MM.1S (cell line): ENCODE measurements around the gene SLC13A4.

Experiments used
- DNase-seq: peaks from one replicate; pipeline ENCODE4 v3.0.0-alpha.2; 2015
- H2AFZ ChIP-seq: fragments of 300-600 bp; sonication (generic); 2 replicates; pipeline ENCODE4 v1.6.0; 2016; ENCODE audit warnings: antibody characterized with exemption, low read length
- H3F3A ChIP-seq: fragments of 300-600 bp; sonication (generic); 2 replicates; pipeline ENCODE4 v1.6.1; 2016; ENCODE audit warnings: mild to moderate bottlenecking, antibody characterized with exemption, low read length, moderate library complexity, mixed read lengths; ENCODE audit not compliant: insufficient read depth
- H3K27ac ChIP-seq: fragments of 300-600 bp; sonication (generic); 2 replicates; pipeline ENCODE4 v1.5.1; 2016; ENCODE audit warnings: mild to moderate bottlenecking, low read length
- H3K27me3 ChIP-seq: fragments of 300-600 bp; sonication (generic); replicated peaks from 2 replicates; pipeline ENCODE4 v1.6.0; 2016; ENCODE audit warnings: low read length; ENCODE audit not compliant: insufficient read depth
- H3K36me3 ChIP-seq: fragments of 300-600 bp; sonication (generic); replicated peaks from 2 replicates; pipeline ENCODE4 v1.6.1; 2016; ENCODE audit warnings: mild to moderate bottlenecking, low read length, mixed read lengths; ENCODE audit not compliant: insufficient read depth
- H3K4me1 ChIP-seq: fragments of 300-600 bp; sonication (generic); 2 replicates; pipeline ENCODE4 v1.6.1; 2016; ENCODE audit warnings: low read length, mixed read lengths
- H3K4me2 ChIP-seq: fragments of 300-600 bp; sonication (generic); 2 replicates; pipeline ENCODE4 v1.6.0; 2016; ENCODE audit warnings: low read depth, low read length
- H3K4me3 ChIP-seq: fragments of 300-600 bp; sonication (generic); 2 replicates; pipeline ENCODE4 v1.5.1; 2016; ENCODE audit warnings: low read length, mixed read lengths
- H3K79me2 ChIP-seq: fragments of 300-600 bp; sonication (generic); 2 replicates; pipeline ENCODE4 v1.6.1; 2016; ENCODE audit warnings: mixed run types, low read length, mixed read lengths
- H3K9ac ChIP-seq: fragments of 300-600 bp; sonication (generic); 2 replicates; pipeline ENCODE4 v1.6.1; 2016; ENCODE audit warnings: low read length, mixed read lengths
- H3K9me2 ChIP-seq: fragments of 300-600 bp; sonication (generic); replicated peaks from 2 replicates; pipeline ENCODE4 v1.6.1; 2016; ENCODE audit warnings: mild to moderate bottlenecking, low read length, mixed read lengths; ENCODE audit not compliant: insufficient read depth
- H3K9me3 ChIP-seq: fragments of 300-600 bp; sonication (generic); replicated peaks from 2 replicates; pipeline ENCODE4 v1.6.1; 2016; ENCODE audit warnings: mild to moderate bottlenecking, low read length, mixed read lengths; ENCODE audit not compliant: insufficient read depth
- H4K20me1 ChIP-seq: fragments of 300-600 bp; sonication (generic); 2 replicates; pipeline ENCODE4 v1.6.1; 2016; ENCODE audit warnings: mild to moderate bottlenecking, low read length, moderate library complexity, mixed read lengths; ENCODE audit not compliant: insufficient read depth
- CTCF ChIP-seq: fragments of 300-600 bp; sonication (generic); IDR thresholded peaks from 2 replicates; pipeline ENCODE4 v1.5.1; 2016; ENCODE audit warnings: antibody characterized with exemption, low read length, mixed read lengths
- EZH2 ChIP-seq: fragments of 300-600 bp; sonication (generic); optimal IDR thresholded peaks from 2 replicates; pipeline ENCODE3; 2017; ENCODE audit warnings: low read depth, mild to moderate bottlenecking, antibody characterized with exemption, low read length, mixed read lengths
- EZH2phosphoT487 ChIP-seq: fragments of 300-600 bp; sonication (generic); IDR thresholded peaks from 2 replicates; pipeline ENCODE4 v1.6.1; 2018; ENCODE audit warnings: antibody characterized with exemption, low read length

SLC13A4 gene

DNA sequence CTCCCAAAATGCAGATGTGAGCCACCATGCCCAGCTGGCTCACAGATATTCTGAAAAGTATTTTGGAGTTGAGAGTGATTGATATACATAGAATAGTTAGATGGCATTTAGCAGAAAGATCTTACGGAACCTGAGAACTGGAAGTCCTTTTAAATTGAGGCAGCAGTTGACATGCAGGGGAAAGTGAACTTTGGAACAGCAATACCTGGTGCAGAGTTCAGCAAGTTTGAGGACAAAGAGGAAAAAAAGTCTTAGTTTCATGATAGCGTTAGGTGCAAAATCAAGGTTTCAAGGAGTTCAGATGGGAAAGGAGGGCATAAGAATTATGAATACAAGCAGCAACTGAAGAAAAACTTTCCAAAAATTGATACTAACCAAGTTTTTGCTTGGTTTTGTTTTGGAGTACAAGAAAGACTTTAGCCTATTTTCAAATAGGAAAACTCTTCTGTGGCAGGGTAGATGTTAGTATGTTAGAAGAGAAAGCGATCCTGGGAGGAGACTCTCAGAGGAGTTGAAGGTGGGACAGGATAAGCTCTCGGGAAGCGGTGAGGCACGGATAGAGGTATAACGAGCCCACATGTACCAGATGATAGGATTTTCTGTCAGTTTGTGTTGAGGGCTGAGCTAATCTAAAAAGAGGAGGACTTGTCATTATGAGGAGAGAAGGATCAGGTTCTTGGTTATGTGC is 93.7 kb downstream of the SLC13A4 start:
- no peak for TF ChIP-seq CTCF
- no peak for TF ChIP-seq EZH2phosphoT487
- TF ChIP-seq EZH2 = no peak
- Histone ChIP-seq H3K4me2 (no peak overlapping the region), H2AFZ (no peak overlapping the region), H3K9me2 (no peaks in the 10 kb centered on the region), H3K79me2 (no peaks in the 10 kb centered on the region), H3K4me1 (no peaks in the 10 kb centered on the region), H3K36me3 (peaks cover 12% of the 10 kb centered on the region; the same call in 1 of the 2 replicates), H3F3A (no peaks in the 10 kb centered on the region), H3K9ac (no peak overlapping the region), H3K27ac (no peak overlapping the region), H3K9me3 (no peaks in the 10 kb centered on the region), H4K20me1 (no peaks in the 10 kb centered on the region), H3K27me3 (no peaks in the 10 kb centered on the region), H3K4me3 (no peak overlapping the region)
- no peak for DNase-seq
